GM10266 (cell line): ENCODE data around the gene STMN3.
"Not testable (repeated sequence)": the region's sequence is repeated elsewhere in the genome, so short reads cannot be mapped to it uniquely, and the experiment has no call there.

Source experiments
- DNase-seq: peaks from one replicate; pipeline ENCODE4 v3.0.0; 2012; ENCODE audit errors: extremely low spot score
- CTCF ChIP-seq: IDR thresholded peaks from 2 replicates; pipeline ENCODE4 v1.5.1; 2012; ENCODE audit warnings: mild to moderate bottlenecking, low read depth; ENCODE audit not compliant: control insufficient read depth, insufficient read depth; ENCODE audit errors: missing control alignments

The STMN3 gene

GRCh38 chr20:63610581-63611435 is 42.4 kb downstream of the STMN3 start:
- no peak for TF ChIP-seq CTCF
- DNase-seq: no peak

GRCh38 chr20:63606686-63607085 is 46.5 kb downstream of the STMN3 start:
- no peak for DNase-seq
- TF ChIP-seq CTCF: no peak

- no peak for TF ChIP-seq CTCF
- no peak for DNase-seq
Observed at GRCh38 chr20:63602321-63602720, 50.9 kb downstream of the STMN3 start.

- DNase-seq: not testable (repeated sequence)
Observed at GRCh38 chr20:63601679-63602078, 51.5 kb downstream of the STMN3 start.

- no peak for DNase-seq
- no peak for TF ChIP-seq CTCF
Observed at GRCh38 chr20:63599396-63600050, 53.7 kb downstream of the STMN3 start.

- no peak for DNase-seq
- TF ChIP-seq CTCF: no peak
Observed at GRCh38 chr20:63598479-63599395, 54.5 kb downstream of the STMN3 start.

- no peak for DNase-seq
- no peak for TF ChIP-seq CTCF
Observed at GRCh38 chr20:63597651-63598478, 55.4 kb downstream of the STMN3 start.
